RWPE1 (cell line): ENCODE measurements around the gene CLCNKA.
"Not testable (repeated sequence)": the region's sequence is repeated elsewhere in the genome, so short reads cannot be mapped to it uniquely, and the experiment has no call there.

ENCODE experiments used
- CTCF ChIA-PET: fragments of 350-600 bp; sonication (Branson Sonifier 250); formaldehyde crosslinking; extraction: SDS; loops from one replicate; lab custom pipeline; 2021; lab: Yijun Ruan, JAX
- POLR2A ChIA-PET: fragments of 400-600 bp; formaldehyde crosslinking; extraction: SDS; loops from one replicate; lab custom pipeline; 2020; ENCODE audit warnings: antibody characterized with exemption; ENCODE audit not compliant: low non-redundant PET; lab: Yijun Ruan, JAX
- DNase-seq: peaks from one replicate; pipeline ENCODE4 v3.0.0; 2012; ENCODE audit warnings: low spot score
- H3K27ac ChIP-seq: fragments of 450-650 bp; 2 replicates; pipeline ENCODE4 v1.5.1; 2017
- CTCF ChIP-seq: fragments of 450-650 bp; conservative IDR thresholded peaks from 2 replicates; pipeline ENCODE4 v1.5.1; 2017; ENCODE audit warnings: low read depth, mild to moderate bottlenecking

The CLCNKA gene

GRCh38 chr1:16017076-16017460 lies 4.8 kb upstream of the CLCNKA start:
- DNase-seq: no peak
- H3K27ac ChIP-seq: no peak overlapping the region
- POLR2A ChIA-PET: no interaction called here
- no peak for TF ChIP-seq CTCF
- CTCF ChIA-PET: interaction anchor here (1.0 kb wide), 1 partner anchor 9 kb away, joined by 7 read pairs; no protein-coding TSS in a partner anchor

- TF ChIP-seq CTCF: no peak
- peak within 1 kb of the TSS; percentile 25; the same call in 1 of the 2 replicates for H3K27ac ChIP-seq
- CTCF ChIA-PET: interaction anchor here (1.0 kb wide), 1 partner anchor 10 kb away, joined by 7 read pairs; no protein-coding TSS in a partner anchor
- POLR2A ChIA-PET: no interaction called here
- DNase-seq: no peak
These were observed 4.2 kb upstream of the CLCNKA start, which contains the start of gene HSPB7 for GRCh38 chr1:16017461-16018303. TSS of gene HSPB7 (minus strand) at chr1:16018043. CDS start at chr1:16017963, 80 bp downstream.

- POLR2A ChIA-PET: no interaction called here
- TF ChIP-seq CTCF: no peak
- no peak for DNase-seq
- H3K27ac ChIP-seq: peak overlapping the region; percentile 25; the same call in 1 of the 2 replicates
- CTCF ChIA-PET: no interaction called here
These were observed 3.5 kb upstream of the CLCNKA start for GRCh38 chr1:16018308-16018707.

GRCh38 chr1:16018749-16019643 lies 2.8 kb upstream of the CLCNKA start:
- no peak for TF ChIP-seq CTCF
- ChIA-PET CTCF (no interaction called here), POLR2A (no interaction called here)
- H3K27ac ChIP-seq: no peak overlapping the region
- DNase-seq: no peak

GRCh38 chr1:16019644-16020277 lies 2.1 kb upstream of the CLCNKA start:
- no peak for DNase-seq
- TF ChIP-seq CTCF: no peak
- H3K27ac ChIP-seq: no peak overlapping the region
- ChIA-PET POLR2A (no interaction called here), CTCF (no interaction called here)

GRCh38 chr1:16020325-16020724 lies 1.5 kb upstream of the CLCNKA start:
- ChIA-PET POLR2A (no interaction called here), CTCF (no interaction called here)
- DNase-seq: no peak
- TF ChIP-seq CTCF: no peak
- H3K27ac ChIP-seq: no peak overlapping the region

- POLR2A ChIA-PET, H3K27ac ChIP-seq, DNase-seq, CTCF ChIA-PET: not testable (repeated sequence)
These were observed 958 bp upstream of the CLCNKA start for GRCh38 chr1:16020878-16021277.
